Mucosa of rectum (tissue), 2 donors: Measurements from ENCODE around the gene CHL1.

ENCODE experiments used
- H3K27ac ChIP-seq, 2 donors: one replicate each; pipeline ENCODE4 v1.7.0; 2013; ENCODE audit warnings: inconsistent platforms in 2 of 2, low read depth in 2 of 2, low read length in 2 of 2
- H3K27me3 ChIP-seq, 2 donors: one replicate each; pipeline ENCODE4 v1.7.0; 2013; ENCODE audit warnings: low read length in 2 of 2; ENCODE audit not compliant: control insufficient read depth in 2 of 2, insufficient read depth in 2 of 2
- H3K36me3 ChIP-seq, 2 donors: one replicate each; pipeline ENCODE4 v1.7.0; 2013; ENCODE audit warnings: low read length in 2 of 2; ENCODE audit not compliant: control insufficient read depth in 2 of 2, insufficient read depth in 2 of 2
- H3K4me1 ChIP-seq, 2 donors: one replicate each; pipeline ENCODE4 v1.7.0; 2013; ENCODE audit warnings: low read length in 2 of 2, mild to moderate bottlenecking in 1 of 2; ENCODE audit not compliant: control insufficient read depth in 2 of 2, insufficient read depth in 2 of 2
- H3K4me3 ChIP-seq, 2 donors: one replicate each; pipeline ENCODE4 v1.7.0; 2013; ENCODE audit warnings: low read length in 2 of 2
- H3K9ac ChIP-seq, 2 donors: one replicate each; pipeline ENCODE4 v1.7.0; 2013; ENCODE audit warnings: low read length in 2 of 2, low read depth in 1 of 2, mild to moderate bottlenecking in 1 of 2
- H3K9me3 ChIP-seq, 2 donors: one replicate each; pipeline ENCODE4 v1.7.0; 2013; ENCODE audit warnings: low read length in 2 of 2; ENCODE audit not compliant: control insufficient read depth in 2 of 2
- donor health status: healthy.
- donor health status: Normal muscosa, but diverticular disease.

CHL1 gene

DNA sequence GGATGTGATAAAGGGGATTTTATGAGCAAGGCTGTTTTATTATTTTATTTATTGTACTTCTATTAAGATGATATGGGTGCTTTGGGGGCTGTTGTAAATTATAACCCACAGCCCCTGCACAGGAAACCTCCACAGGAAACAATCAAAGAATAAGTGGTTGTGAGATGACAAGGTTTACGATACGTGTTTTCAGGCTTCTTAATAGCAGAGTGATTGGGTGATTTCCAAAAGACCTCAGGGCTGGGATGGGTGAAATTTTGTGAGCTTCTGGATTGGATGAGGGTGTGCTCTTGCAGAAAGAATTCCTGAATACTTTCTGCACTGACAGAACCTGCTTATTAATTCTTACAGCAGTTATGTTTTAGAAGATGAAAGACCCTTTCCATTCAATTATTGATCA, 21.4 kb downstream of the CHL1 start:
- H3K27me3 ChIP-seq: no peaks in the 10 kb centered on the region
- no peak overlapping the region for H3K27ac ChIP-seq
- no peak overlapping the region for H3K4me3 ChIP-seq
- no peaks in the 10 kb centered on the region for H3K36me3 ChIP-seq
- H3K4me1 ChIP-seq: no peaks in the 10 kb centered on the region
- peaks cover 0 to 3% of the 10 kb centered on the region in 2 donors for H3K9me3 ChIP-seq
- H3K9ac ChIP-seq: no peak overlapping the region

GRCh38 chr3:228442-229182, 32.0 kb downstream of the CHL1 start:
- H3K9ac ChIP-seq: no peak overlapping the region

GRCh38 chr3:229183-229661, 32.7 kb downstream of the CHL1 start:
- H3K9me3 ChIP-seq: no peaks in the 10 kb centered on the region
- H3K4me3 ChIP-seq: no peak overlapping the region
- no peaks in the 10 kb centered on the region for H3K36me3 ChIP-seq
- no peak overlapping the region for H3K27ac ChIP-seq
- no peaks in the 10 kb centered on the region for H3K27me3 ChIP-seq
- no peaks in the 10 kb centered on the region for H3K4me1 ChIP-seq
- H3K9ac ChIP-seq: no peak overlapping the region

More at GRCh38 chr3:228442-229182, 32.0 kb downstream of the CHL1 start:
- Histone ChIP-seq H3K27ac (no peak overlapping the region), H3K4me1 (no peaks in the 10 kb centered on the region), H3K9me3 (no peaks in the 10 kb centered on the region), H3K36me3 (no peaks in the 10 kb centered on the region), H3K27me3 (no peaks in the 10 kb centered on the region), H3K4me3 (no peak overlapping the region)

GRCh38 chr3:236881-237280, 40.3 kb downstream of the CHL1 start:
- H3K4me3 ChIP-seq: no peak overlapping the region
- H3K4me1 ChIP-seq: no peaks in the 10 kb centered on the region
- H3K36me3 ChIP-seq: no peaks in the 10 kb centered on the region
- no peak overlapping the region for H3K9ac ChIP-seq
- H3K27ac ChIP-seq: no peak overlapping the region
- H3K9me3 ChIP-seq: no peaks in the 10 kb centered on the region
- no peaks in the 10 kb centered on the region for H3K27me3 ChIP-seq

- Histone ChIP-seq H3K27me3 (no peaks in the 10 kb centered on the region), H3K4me1 (no peaks in the 10 kb centered on the region), H3K9ac (no peak overlapping the region), H3K36me3 (no peaks in the 10 kb centered on the region), H3K27ac (no peak overlapping the region), H3K4me3 (no peak overlapping the region), H3K9me3 (peaks cover 0 to 2% of the 10 kb centered on the region in 2 donors)
Observed at GRCh38 chr3:242602-243355, 46.2 kb downstream of the CHL1 start.

DNA sequence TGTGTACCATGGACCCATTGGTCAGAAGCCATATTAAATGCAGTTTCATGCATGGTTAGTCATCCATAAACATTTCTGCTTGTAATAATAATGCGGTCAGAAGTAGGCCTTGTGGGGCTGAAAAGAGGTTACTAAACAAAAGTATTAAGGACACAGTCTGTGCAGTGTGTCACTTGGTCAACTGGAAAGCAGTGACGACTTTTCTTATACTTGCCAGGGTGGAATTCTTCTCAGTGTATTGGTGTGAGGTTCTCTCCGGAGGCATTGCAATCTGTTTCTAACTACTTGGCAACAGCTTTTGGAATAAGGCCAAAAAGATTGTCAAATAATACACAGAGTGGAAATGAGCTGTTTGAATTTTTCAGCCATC, 46.8 kb downstream of the CHL1 start:
- Histone ChIP-seq H3K4me3 (no peak overlapping the region), H3K4me1 (no peaks in the 10 kb centered on the region), H3K27me3 (no peaks in the 10 kb centered on the region), H3K9ac (no peak overlapping the region), H3K36me3 (no peaks in the 10 kb centered on the region), H3K9me3 (peaks cover 0 to 2% of the 10 kb centered on the region in 2 donors), H3K27ac (no peak overlapping the region)

DNA sequence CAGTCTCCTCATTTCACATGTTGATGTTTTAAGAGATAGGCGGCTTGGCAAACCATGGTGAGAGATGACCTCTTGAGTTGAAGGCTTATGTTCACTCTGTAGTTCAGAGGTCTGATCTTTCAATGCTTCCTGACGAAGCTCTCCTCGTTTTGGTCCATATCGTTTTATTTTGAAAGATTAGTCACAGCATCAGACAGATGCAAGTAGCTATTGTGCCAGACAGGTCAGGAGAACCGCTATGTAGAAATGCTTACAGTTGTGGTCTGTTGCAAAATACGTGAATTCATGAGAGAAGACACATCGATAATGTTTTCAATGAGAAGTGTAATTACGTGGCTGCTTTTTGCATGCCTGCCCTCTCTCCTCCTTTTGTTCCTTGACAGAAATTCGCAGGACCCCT, 47.5 kb downstream of the CHL1 start:
- Histone ChIP-seq H3K4me1 (no peaks in the 10 kb centered on the region), H3K9me3 (peaks cover 0 to 2% of the 10 kb centered on the region in 2 donors), H3K36me3 (no peaks in the 10 kb centered on the region), H3K9ac (no peak overlapping the region), H3K27ac (no peak overlapping the region), H3K4me3 (no peak overlapping the region), H3K27me3 (no peaks in the 10 kb centered on the region)

DNA sequence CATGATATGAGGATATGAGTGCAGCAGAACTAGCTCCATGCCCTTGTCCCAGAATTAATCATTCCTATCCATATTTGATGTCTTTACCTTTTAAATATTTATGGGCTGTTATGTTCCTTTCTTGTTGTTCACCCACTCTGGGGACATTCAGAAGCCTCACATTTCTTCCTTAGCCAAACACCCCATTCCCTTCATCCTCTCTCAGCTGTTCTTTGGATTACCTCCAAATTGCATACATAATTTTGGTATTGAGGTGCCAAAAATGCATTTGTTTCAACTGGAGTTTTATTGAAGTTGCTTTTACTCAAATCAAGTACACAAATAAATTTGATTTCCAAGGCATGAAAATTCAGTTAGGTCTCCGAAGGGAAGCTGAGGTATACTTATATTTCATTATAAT, 51.4 kb downstream of the CHL1 start:
- Histone ChIP-seq H3K27ac (no peak overlapping the region), H3K4me3 (no peak overlapping the region), H3K9ac (no peak overlapping the region), H3K27me3 (no peaks in the 10 kb centered on the region), H3K36me3 (no peaks in the 10 kb centered on the region), H3K4me1 (no peaks in the 10 kb centered on the region), H3K9me3 (no peaks in the 10 kb centered on the region)

DNA sequence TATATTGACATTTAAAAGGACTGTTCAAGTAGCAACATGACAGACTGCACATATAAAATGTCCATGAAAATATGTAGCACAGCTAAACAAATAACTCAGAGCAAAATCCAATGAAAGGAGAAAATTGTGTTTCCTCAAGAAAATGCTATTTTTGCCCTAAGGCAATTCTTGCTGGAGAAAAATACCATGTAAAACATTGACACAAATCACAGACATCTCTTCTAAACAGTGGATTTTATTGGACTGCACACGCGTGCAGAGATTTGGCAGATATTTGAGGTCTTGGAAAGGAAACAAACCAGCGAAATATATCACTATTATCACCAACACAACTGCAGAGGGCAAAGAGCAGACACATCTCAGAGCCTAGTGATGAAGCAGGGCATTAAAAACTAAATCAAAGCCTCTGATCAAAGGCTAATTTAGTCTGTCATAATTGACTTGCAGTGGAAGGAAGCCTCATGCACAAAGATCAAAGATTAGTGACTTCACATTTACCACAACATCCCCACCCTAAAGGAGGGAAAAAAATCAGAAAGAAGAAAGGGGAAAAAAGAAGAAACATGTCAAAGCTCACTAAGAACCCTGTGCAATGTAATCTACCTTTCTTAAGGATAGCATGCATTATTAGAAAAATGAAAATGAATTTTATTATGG, 52.4 kb downstream of the CHL1 start:
- Histone ChIP-seq H3K4me3 (no peak overlapping the region), H3K9ac (no peak overlapping the region), H3K27ac (no peak overlapping the region), H3K9me3 (peaks cover 3 to 4% of the 10 kb centered on the region in 2 donors), H3K27me3 (no peaks in the 10 kb centered on the region), H3K4me1 (no peaks in the 10 kb centered on the region), H3K36me3 (no peaks in the 10 kb centered on the region)
